Renal cortical epithelial cell (primary cell): ENCODE measurements around the gene TIAM1. TPM values are rescaled to one million over a fixed set of nuclear protein-coding genes. Genes with fewer than 3 reads are reported as not detected.

Source experiments
- DNase-seq: peaks from one replicate; pipeline ENCODE4 v3.0.0-alpha.2; 2011; ENCODE audit warnings: low read depth
- total RNA-seq: library from RNA; depleted of rRNA; stranded (reverse); fragments of >200 nt; gene quantifications from 2 replicates; pipeline ENCODE4 v1.2.3, GENCODE V29; 2014

The TIAM1 gene
- total RNA-seq, 1 donor from 2014 or later: 5.9 TPM

DNA sequence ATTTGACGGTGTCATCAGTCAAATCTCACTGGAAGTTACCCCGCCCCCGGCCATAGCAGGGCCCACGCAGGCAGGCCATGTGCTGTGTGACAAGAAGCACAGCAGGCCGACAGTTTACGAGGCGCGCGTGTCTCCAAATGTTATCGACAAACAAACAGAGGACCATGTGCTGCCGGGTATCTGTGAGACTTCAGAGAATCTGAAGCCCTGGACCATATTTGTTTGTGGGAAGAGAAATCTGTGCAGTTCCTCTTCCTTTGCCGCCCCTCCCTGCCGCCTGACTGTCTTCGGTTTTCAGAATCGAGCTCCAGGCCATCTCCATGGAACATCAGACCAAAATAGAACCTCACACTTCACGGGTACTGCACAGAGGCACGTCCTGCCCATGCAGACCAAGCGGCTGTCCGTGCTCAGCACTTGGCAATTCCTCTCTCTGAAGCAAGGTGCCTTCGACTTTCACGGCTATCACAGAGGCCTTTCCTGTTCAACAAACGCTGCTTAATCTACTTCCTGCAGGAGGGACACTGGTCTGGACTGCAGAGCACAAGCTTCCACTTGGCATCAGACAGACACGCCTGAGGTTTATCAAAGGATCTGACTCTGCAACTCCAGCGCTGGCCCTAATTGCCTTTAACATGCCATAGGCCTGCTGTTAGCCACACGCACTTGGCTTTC, 170.0 kb downstream of the TIAM1 start:
- DNase-seq: no peak

- DNase-seq: no peak
Observed at GRCh38 chr21:31172328-31172727, 171.7 kb downstream of the TIAM1 start.

DNA sequence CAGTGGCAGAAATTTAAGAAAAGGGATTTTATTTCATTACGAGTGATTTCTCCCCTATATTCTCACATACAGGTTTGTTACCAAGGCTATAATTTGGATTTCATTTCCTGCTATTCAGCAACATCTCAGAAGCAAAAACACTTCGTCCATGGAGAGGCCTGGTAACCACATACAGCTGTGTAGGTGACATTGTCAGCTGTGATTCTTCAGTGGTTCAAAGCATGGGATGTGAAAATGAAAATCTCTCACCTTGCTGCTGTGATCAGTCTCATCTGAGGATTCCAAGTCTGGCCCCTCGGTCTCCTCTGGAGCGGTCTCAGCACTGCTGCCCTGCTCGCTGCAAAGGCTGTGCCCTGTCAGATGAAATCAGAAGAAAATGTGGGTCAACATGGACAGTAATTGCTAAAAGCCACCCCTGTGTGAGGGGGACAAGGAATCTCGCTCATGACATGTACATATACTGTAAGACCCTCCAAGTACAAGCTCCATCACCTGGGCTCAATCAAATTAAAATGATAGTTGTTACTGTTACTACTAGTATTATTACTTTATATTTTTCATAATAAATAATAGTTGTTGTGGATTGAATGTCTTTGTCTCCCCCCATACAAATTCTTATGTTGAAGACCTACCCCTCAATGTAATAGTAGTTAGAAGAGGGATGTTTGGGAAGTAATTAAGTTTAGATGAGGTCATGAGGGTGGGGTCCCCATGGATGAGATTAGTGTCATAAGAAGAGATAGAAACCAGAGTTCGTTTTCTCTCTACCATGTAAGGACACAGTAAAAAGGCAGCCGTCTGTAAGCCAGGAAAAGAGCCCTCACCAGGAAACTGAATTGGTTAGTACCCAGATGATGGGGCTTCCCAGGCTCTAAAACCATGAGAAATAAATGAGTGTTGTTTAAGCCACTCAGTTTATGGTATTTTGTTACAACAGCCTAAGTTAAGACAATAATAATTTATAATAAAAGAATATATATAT, 179.1 kb downstream of the TIAM1 start:
- no peak for DNase-seq

GRCh38 chr21:31162827-31163226, 181.2 kb downstream of the TIAM1 start:
- DNase-seq: peak; percentile 55

DNA sequence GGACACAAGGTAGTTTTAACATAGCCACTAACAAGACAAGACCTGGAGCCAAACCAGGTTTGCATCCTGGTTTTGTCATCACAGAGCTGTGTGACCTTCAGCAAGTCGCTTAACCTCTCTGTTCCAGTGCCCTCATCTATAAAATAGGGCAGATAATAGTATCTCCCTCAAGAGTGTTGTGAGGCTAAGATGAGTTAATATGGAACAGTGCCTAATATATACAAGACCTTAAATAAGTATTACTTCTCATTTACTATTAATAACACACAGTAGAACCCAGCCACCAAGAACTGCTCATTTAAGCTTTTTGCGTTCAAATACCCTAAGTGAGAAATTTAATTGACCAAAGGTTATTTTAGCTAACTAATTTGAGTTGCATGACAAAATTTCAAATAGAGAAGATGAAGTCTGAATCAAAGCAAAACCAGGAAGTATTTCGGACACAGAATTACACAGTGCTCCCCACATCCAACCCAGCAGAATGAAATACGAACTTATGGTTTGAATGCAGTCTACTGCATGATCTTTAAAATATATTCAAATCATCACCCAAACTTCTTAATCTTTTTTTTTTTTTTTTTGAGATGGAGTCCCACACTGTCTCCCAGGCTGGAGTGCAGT, 181.9 kb downstream of the TIAM1 start:
- DNase-seq: no peak

DNA sequence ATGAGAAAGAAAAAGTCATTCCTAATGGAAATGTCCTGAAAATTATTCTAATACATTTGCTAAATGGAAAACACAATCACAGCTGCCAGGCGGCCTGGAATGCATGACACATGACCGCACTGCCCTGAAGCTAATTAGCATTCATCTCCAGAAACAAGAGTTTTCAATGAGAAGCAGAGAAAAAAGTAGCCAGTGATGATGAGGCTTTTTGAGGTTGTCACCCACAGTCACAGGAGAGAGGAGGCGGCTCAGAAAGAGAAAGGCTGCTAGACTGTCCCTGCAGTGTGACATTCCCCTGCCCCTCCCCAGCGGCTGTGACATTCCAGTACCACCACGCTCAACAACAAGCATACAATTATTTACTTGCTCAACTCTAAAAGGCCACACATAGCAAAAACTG, 182.9 kb downstream of the TIAM1 start:
- DNase-seq: peak; percentile 77

DNA sequence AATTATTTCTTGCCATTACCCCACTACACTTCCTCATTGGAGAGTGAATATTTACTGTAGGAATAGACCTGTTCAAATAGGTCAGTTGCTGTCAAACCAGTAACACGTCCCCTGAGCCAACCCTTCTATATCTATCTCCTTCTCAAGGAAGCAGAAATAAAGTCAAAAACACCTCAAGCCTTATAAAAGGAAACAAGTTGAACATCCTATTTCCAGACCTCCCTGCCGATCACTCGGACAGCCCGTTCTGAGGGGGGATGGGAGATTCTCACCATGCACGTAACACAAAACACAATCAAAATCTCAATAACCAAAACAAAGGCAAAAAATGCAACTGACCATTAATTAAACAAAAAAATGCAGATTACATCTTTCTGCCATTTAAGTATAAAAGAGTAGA, 184.3 kb downstream of the TIAM1 start:
- no peak for DNase-seq

DNA sequence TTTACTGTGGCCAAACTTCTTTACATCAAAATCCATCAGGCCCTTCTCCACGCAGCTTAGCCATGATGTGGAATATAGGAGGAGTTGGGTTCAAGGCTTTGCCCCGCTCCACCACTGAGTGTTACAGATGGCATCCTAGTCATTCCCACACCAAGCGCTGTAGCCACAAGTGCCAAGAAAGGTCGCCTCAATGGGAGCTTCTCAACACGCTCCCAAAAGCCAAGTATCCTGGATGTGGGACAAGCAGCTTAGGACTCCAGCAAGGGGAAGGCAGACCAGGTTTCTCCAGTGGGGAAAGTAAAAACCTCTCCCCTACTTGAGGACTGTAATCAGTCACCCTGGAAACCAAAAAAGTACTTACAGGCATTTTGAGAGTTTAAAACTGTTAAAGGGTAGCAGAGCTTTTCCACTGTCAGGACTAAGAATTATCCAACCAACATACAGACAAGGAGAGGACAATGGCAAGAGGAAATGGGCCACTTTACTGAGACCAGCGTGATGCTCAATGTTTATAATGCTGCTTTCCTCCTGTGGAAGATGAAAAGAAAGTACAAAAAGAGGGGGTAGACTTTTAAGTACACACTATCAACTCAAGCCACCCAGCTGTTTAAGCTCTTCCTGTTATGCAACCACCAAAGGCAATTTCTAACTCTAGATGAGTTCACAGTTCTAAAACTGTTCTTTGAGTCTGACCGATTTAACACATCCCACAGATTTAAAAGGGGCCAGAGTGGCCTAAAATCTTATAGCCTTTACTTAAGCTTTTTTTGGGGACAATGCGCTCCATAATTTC, 185.1 kb downstream of the TIAM1 start:
- peak; percentile 5 for DNase-seq

DNA sequence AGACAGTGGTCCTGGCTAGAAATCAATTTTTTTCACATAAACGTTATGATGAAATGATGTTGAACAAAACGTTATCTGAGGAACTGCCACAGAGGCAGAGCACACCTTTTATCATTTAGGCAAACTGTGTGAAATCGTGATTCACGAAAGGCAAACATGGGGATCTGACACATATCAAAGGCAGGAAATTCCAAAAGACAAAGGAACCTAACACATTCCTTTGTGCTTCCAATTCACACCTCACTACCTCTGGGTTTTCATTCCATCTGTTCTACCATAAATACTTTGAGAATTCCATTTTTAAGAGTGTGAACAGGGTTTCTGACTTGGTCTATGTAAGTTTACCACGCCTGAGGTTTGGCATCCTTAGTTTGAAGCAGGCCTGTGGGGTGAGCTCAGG, 186.3 kb downstream of the TIAM1 start:
- DNase-seq: peak; percentile 15

DNA sequence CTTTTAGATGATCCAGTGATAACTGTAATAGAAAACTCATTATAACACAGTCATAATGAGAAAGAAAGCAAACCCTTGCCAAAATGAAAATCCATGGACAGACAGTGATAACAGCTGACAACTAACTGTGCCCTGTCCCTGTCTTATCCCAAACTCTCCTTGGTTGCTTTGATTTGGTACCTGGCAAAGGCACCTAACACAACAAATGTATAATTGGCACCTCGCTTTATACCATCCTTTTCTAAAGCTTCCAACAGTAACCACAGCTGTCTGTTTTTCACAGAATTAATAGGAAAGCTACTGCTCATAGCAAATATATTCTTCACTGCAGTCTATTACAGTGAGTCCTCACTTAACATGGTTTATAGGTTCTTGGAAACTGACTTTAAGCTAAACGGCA, 187.4 kb downstream of the TIAM1 start:
- DNase-seq: no peak

DNA sequence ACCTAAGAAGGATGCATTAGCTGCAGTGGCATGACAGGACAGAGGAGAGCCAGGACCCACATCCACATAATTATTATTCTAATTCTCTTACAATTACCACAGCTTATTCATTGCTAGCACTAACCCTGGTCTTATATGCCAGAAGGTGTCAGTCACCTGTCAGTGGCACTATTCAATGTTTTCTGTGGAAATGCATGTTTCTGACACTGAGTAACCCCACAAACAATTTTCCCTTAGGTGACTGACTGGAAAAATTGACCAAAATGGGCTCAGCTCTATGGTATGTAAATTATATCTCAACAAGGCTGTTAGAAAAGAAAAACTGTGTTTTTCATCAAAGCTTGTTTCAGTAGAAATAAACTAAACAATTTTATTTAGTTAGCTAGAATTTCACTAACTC, 187.9 kb downstream of the TIAM1 start:
- no peak for DNase-seq

DNA sequence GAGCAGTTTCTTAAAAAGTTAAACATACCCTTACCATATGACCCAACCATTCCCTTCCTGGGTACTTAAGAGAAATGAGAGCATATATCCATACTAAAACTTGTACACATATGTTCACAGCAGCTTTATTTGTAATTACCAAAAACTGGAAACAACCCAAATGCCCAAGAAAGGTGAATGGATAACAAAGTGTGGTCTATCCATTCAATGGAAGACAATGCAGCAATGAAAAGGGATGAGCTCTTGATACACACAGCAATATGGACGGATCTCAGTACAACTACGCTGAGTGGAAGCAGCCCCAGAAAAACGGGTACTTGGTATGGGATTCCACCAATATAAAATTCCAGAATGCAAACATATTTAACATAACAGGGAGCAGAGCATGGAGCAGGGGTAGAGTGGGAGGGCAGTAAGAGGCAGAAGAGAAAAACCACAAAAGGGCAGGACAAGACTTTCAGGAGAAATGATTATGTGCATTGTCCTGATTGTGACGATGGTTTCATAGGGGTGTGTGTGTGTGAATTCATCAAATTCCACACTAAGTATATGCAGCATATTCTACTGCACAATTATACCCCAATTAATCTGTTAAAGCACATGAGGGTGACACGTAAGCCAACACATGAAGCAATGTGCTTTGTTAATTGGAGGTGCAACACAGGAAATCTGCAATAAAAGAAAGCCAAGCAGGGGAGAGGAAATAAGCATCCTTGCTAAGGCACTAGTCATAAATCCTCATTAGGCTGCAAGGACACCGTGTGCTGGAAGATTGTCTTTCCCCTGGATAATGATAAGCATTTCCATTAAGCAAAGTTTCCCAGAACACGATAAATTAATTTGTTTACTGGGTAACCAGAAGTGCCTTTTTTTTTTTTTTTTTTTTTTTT, 192.7 kb downstream of the TIAM1 start:
- no peak for DNase-seq

GRCh38 chr21:31145274-31145673, 198.8 kb downstream of the TIAM1 start:
- no peak for DNase-seq

DNA sequence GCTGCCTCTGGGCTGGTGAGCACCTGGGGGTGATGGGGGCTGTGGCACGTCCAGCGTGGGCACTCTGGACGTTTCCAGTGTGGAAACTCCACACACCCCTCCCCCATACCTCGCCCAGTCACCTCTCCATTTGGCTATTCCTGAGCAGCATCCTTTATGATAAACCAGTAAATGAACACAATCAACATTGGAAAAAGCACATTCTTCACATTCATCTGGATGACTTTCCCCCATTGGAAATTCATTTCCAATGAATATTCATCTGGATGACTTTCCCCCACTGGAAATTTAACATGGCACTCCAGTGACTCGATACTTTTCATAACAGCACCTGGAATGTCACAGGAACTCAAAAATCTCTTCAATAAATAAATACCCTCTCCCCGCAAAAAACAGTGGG, 201.0 kb downstream of the TIAM1 start:
- peak; percentile 22 for DNase-seq

GRCh38 chr21:31142600-31142999, 201.5 kb downstream of the TIAM1 start:
- DNase-seq: peak; percentile 10

DNA sequence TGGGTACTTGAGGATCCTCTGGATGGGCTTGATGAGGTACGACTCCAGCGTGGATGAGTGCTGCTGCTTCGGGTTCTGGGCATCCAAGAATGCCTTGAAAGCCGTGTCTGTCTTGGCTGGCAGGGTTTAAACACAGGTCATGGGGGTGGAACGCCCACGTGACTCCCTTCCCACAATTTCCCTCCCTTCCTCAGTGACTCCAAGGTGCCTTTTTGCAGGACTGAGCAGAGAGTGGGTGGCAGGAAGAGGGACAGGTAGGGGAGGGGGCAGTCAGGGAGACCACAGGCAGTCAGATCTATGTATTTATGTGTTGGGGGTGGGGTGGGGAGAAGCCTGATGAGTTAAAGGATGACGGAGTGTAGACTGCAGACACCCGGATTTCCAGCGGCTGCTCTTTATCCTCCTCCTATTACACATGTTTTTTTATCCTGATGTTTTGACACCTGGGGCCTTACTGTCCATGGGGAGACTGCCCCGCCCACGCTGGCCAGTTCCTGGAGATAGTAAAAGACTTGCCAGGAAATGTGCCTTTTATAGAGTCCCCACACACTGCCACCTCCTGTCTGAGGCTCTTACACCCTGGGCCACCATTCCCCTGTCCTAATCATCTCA, 202.6 kb downstream of the TIAM1 start:
- no peak for DNase-seq

GRCh38 chr21:31140676-31141075, 203.4 kb downstream of the TIAM1 start:
- no peak for DNase-seq

GRCh38 chr21:31140025-31140424, 204.0 kb downstream of the TIAM1 start:
- DNase-seq: no peak

DNA sequence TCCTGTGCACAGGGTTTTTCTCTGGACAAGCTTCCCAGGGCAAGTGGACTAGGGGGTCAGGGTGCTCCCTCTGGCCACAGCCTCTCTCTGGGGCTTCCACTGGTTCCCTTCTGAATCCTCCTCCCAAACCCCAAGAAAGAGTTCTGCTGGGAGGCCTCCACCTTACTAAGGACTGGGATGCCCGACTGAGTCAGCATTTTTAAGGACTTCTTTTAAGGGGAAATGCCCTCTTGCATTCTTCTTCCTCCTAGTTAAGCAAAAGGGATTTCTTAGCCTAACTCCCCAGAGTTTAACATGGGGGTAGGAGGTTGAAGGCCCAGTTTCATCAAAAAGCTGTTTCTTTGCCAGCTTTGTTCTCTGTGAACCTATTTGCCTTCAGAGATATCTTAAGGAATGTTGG, 206.1 kb downstream of the TIAM1 start:
- DNase-seq: no peak

DNA sequence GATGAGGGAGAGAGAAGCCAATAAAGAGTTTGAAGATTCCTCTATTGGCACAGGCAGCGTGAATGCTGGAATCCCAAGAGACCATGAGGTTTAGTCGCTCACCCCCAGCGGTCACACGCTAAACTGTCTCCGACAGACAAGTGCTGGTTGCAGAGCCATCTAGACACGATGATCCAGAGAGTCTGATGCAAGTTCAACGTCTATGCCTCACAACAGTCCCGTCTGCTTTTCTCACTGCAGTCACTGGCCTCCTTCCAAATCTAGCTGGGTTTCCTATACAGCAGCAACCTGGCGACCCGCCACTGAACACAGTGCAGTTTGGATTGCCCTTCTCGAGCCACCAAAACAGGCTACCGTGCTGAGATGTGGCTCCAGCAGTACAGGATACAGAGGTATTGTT, 207.2 kb downstream of the TIAM1 start:
- DNase-seq: no peak
